K562 (cell line): ENCODE measurements around the gene NFE2. TPM values are rescaled to one million over a fixed set of nuclear protein-coding genes. Genes with fewer than 3 reads are reported as not detected.

ENCODE experiments used
- CBFA2T3 ChIP-seq: fragments of 450-650 bp; IDR thresholded peaks from 2 replicates; pipeline ENCODE4 v1.6.1; 2017
- MEF2D ChIP-seq: conservative IDR thresholded peaks from 2 replicates; pipeline ENCODE4 v1.6.1; 2016; ENCODE audit warnings: low read depth, missing genetic modification characterization, missing compliant biosample characterization
- NFATC3 ChIP-seq: fragments of 450-650 bp; IDR thresholded peaks from 2 replicates; pipeline ENCODE4 v1.6.1; 2017; ENCODE audit warnings: mild to moderate bottlenecking
- RAD51 ChIP-seq: fragments of 450-650 bp; IDR thresholded peaks from 2 replicates; pipeline ENCODE4 v1.7.1; 2016; ENCODE audit warnings: low read depth, mild to moderate bottlenecking, borderline replicate concordance
- SMAD1 ChIP-seq: fragments of 150-350 bp; IDR thresholded peaks from 2 replicates; pipeline ENCODE4 v1.6.1; 2014; ENCODE audit warnings: low read length, low read depth; ENCODE audit not compliant: partially characterized antibody
- TEAD2 ChIP-seq: fragments of 450-650 bp; IDR thresholded peaks from 2 replicates; pipeline ENCODE4 v1.6.1; 2016; ENCODE audit warnings: missing genetic modification characterization, control low read depth, missing compliant biosample characterization
- XRCC3 ChIP-seq: fragments of 450-650 bp; IDR thresholded peaks from 2 replicates; pipeline ENCODE4 v1.6.1; 2017; ENCODE audit warnings: mild to moderate bottlenecking, moderate library complexity
- ZBTB8A ChIP-seq: fragments of 450-650 bp; IDR thresholded peaks from 2 replicates; pipeline ENCODE4 v1.6.1; 2018; ENCODE audit warnings: mild to moderate bottlenecking, moderate library complexity; ENCODE audit not compliant: partially characterized antibody
- ZNF589 ChIP-seq: fragments of 200-800 bp; sonication (Bioruptor generic); IDR thresholded peaks from 2 replicates; pipeline ENCODE4 v1.6.1; 2016; ENCODE audit warnings: low read depth, missing genetic modification characterization, missing compliant biosample characterization
- ZNF780A ChIP-seq: fragments of 250-450 bp; sonication (Bioruptor Pico); IDR thresholded peaks from 2 replicates; pipeline ENCODE4 v1.5.0; 2021; ENCODE audit warnings: mild to moderate bottlenecking
- polyA plus RNA-seq, 8 experiments: library from polyadenylated mRNA; depleted of rRNA in 4 of 8; stranded (reverse) in 5 of 8; unstranded in 3 of 8; fragments of >200 nt; fragmentation: Nextera tagmentation in 2 of 8; fragmentation: Illumina TruSeq in 1 of 8; extraction: Ambion mirVana in 2 of 8; extraction: Trizol in 1 of 8; gene quantifications; 2 replicates each; pipeline versions ENCODE4 v1.2.1 to v1.2.3, GENCODE V29; 2011 to 2014; ENCODE audit warnings: inconsistent platforms in 1 of 8, missing spikeins in 1 of 8
- total RNA-seq, 7 experiments: library from RNA; depleted of rRNA in 6 of 7; stranded (reverse); fragments of >200 nt in 6 of 7; fragmentation: Illumina TruSeq in 2 of 7; extraction: Trizol in 2 of 7; gene quantifications; 2 replicates each; pipeline versions ENCODE4 v1.2.1 to v1.2.3, GENCODE V29; 2011 to 2021; ENCODE audit warnings: low replicate concordance in 1 of 7
- TF ChIP-seq, protein P1 (sequence below): fragments of 450-650 bp; IDR thresholded peaks from 2 replicates; pipeline ENCODE4 v1.6.1; 2016; ENCODE audit warnings: low read depth
- TF ChIP-seq, protein P2 (sequence below): conservative IDR thresholded peaks from 2 replicates; pipeline ENCODE4 v1.6.1; 2011; ENCODE audit warnings: low read depth, mild to moderate bottlenecking, low read length; ENCODE audit not compliant: control insufficient read depth
- TF ChIP-seq, protein P3 (sequence below): fragments of 250-450 bp; sonication (Bioruptor Pico); IDR thresholded peaks from 2 replicates; pipeline ENCODE4 v1.5.0; 2021
- TF ChIP-seq, protein P4 (sequence below): fragments of 450-650 bp; IDR thresholded peaks from 2 replicates; pipeline ENCODE4 v1.6.1; 2018; ENCODE audit warnings: mild to moderate bottlenecking, low read depth; ENCODE audit not compliant: partially characterized antibody

Gene NFE2
- total and polyA plus RNA-seq, 9 of the 15 experiments (the other 6 are each of a cell fraction or from before 2014, with no cell fraction given): 12.3 to 282 (median 208) TPM

DNA sequence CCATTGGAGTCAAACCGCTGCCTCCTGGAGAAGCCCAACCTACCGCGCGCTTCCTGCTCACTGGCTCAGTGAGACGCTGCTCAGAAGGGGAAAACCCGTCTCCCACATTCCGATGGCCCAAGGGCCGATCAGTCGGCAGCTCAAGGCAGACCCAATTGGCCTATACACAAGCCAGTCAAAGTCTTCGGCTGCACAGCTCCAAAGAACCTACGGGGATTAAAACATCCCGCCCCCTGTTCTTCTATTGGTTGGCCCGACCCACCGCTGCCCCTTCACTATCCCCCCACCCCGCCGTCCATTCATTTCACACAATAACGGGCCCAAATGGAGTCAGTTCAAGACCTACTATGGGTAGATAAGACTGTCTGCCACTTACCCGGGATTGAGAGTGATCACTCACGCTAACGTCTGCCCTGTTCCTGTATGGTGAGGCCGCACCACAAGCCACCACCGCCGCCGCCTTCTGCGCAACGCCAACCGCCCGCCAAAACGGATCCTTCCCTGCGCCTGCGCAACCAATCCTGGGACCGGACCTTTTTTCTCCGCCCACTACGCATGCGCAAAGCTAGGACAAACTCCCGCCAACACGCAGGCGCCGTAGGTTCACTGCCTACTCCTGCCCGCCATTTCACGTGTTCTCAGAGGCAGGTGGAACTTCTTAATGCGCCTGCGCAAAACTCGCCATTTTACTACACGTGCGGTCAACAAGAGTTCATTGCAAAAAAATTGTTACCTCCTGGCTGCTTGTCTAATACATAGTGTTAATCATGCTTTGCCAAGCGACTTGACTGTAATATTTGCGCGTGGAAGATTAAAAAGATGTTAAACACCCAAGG is 21.0 kb downstream of the NFE2 start, which contains the start of gene CBX5 (continued):
- TF ChIP-seq ZNF780A (CRISPR knock-in tag): no peak
- no peak for TF ChIP-seq MEF2D (tag)
- TF ChIP-seq, protein P1, sequence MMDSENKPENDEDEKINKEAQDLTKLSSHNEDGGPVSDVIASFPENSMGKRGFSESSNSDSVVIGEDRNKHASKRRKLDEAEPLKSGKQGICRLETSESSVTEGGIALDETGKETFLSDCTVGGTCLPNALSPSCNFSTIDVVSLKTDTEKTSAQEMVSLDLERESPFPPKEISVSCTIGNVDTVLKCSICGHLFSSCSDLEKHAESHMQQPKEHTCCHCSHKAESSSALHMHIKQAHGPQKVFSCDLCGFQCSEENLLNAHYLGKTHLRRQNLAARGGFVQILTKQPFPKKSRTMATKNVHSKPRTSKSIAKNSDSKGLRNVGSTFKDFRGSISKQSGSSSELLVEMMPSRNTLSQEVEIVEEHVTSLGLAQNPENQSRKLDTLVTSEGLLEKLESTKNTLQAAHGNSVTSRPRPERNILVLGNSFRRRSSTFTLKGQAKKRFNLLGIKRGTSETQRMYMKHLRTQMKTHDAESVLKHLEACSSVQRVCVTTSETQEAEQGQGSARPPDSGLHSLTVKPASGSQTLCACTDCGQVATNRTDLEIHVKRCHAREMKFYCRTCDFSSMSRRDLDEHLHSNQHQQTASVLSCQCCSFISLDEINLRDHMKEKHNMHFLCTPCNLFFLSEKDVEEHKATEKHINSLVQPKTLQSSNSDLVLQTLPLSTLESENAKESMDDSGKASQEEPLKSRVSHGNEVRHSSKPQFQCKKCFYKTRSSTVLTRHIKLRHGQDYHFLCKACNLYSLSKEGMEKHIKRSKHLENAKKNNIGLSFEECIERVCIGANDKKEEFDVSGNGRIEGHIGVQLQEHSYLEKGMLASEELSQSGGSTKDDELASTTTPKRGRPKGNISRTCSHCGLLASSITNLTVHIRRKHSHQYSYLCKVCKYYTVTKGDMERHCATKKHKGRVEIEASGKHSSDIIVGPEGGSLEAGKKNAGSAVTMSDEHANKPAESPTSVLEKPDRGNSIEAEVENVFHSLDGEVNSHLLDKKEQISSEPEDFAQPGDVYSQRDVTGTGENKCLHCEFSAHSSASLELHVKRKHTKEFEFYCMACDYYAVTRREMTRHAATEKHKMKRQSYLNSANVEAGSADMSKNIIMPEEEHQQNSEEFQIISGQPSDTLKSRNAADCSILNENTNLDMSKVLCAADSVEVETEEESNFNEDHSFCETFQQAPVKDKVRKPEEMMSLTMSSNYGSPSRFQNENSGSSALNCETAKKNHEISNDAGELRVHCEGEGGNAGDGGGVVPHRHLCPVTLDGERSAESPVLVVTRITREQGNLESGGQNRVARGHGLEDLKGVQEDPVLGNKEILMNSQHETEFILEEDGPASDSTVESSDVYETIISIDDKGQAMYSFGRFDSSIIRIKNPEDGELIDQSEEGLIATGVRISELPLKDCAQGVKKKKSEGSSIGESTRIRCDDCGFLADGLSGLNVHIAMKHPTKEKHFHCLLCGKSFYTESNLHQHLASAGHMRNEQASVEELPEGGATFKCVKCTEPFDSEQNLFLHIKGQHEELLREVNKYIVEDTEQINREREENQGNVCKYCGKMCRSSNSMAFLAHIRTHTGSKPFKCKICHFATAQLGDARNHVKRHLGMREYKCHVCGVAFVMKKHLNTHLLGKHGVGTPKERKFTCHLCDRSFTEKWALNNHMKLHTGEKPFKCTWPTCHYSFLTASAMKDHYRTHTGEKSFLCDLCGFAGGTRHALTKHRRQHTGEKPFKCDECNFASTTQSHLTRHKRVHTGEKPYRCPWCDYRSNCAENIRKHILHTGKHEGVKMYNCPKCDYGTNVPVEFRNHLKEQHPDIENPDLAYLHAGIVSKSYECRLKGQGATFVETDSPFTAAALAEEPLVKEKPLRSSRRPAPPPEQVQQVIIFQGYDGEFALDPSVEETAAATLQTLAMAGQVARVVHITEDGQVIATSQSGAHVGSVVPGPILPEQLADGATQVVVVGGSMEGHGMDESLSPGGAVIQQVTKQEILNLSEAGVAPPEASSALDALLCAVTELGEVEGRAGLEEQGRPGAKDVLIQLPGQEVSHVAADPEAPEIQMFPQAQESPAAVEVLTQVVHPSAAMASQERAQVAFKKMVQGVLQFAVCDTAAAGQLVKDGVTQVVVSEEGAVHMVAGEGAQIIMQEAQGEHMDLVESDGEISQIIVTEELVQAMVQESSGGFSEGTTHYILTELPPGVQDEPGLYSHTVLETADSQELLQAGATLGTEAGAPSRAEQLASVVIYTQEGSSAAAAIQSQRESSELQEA: no peak
- TF ChIP-seq RAD51: peak; percentile 35; the same call in 1 of the 2 replicates
- TF ChIP-seq, protein P2, sequence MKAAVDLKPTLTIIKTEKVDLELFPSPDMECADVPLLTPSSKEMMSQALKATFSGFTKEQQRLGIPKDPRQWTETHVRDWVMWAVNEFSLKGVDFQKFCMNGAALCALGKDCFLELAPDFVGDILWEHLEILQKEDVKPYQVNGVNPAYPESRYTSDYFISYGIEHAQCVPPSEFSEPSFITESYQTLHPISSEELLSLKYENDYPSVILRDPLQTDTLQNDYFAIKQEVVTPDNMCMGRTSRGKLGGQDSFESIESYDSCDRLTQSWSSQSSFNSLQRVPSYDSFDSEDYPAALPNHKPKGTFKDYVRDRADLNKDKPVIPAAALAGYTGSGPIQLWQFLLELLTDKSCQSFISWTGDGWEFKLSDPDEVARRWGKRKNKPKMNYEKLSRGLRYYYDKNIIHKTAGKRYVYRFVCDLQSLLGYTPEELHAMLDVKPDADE: no peak; the same call in 1 of the 2 replicates
- TF ChIP-seq SMAD1: peak; percentile 60
- TF ChIP-seq ZBTB8A: no peak
- TF ChIP-seq XRCC3: no peak
- TF ChIP-seq TEAD2 (tag): peak; percentile 80; the same call in 1 of the 2 replicates
- no peak for TF ChIP-seq CBFA2T3
- no peak for TF ChIP-seq NFATC3
- TF ChIP-seq, protein P3, sequence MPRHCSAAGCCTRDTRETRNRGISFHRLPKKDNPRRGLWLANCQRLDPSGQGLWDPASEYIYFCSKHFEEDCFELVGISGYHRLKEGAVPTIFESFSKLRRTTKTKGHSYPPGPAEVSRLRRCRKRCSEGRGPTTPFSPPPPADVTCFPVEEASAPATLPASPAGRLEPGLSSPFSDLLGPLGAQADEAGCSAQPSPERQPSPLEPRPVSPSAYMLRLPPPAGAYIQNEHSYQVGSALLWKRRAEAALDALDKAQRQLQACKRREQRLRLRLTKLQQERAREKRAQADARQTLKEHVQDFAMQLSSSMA (CRISPR knock-in tag): 0 out of 2 replicates have a peak, but pooled peaks have one; percentile 64
- no peak for TF ChIP-seq ZNF589
- TF ChIP-seq, protein P4, sequence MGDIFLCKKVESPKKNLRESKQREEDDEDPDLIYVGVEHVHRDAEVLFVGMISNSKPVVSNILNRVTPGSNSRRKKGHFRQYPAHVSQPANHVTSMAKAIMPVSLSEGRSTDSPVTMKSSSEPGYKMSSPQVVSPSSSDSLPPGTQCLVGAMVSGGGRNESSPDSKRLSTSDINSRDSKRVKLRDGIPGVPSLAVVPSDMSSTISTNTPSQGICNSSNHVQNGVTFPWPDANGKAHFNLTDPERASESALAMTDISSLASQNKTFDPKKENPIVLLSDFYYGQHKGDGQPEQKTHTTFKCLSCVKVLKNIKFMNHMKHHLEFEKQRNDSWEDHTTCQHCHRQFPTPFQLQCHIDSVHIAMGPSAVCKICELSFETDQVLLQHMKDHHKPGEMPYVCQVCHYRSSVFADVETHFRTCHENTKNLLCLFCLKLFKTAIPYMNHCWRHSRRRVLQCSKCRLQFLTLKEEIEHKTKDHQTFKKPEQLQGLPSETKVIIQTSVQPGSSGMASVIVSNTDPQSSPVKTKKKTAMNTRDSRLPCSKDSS: no peak
